HG03045 (cell line): ENCODE data around the gene NMBR.
"Not testable (repeated sequence)": the region's sequence is repeated elsewhere in the genome, so short reads cannot be mapped to it uniquely, and the experiment has no call there.

Experiments
- ATAC-seq: cut with Tn5 transposase; IDR thresholded peaks from one replicate; pipeline ENCODE4 v1.9.1; 2021; ENCODE audit warnings: mild to moderate bottlenecking, moderate library complexity; ENCODE audit not compliant: unreplicated experiment

The NMBR gene

DNA sequence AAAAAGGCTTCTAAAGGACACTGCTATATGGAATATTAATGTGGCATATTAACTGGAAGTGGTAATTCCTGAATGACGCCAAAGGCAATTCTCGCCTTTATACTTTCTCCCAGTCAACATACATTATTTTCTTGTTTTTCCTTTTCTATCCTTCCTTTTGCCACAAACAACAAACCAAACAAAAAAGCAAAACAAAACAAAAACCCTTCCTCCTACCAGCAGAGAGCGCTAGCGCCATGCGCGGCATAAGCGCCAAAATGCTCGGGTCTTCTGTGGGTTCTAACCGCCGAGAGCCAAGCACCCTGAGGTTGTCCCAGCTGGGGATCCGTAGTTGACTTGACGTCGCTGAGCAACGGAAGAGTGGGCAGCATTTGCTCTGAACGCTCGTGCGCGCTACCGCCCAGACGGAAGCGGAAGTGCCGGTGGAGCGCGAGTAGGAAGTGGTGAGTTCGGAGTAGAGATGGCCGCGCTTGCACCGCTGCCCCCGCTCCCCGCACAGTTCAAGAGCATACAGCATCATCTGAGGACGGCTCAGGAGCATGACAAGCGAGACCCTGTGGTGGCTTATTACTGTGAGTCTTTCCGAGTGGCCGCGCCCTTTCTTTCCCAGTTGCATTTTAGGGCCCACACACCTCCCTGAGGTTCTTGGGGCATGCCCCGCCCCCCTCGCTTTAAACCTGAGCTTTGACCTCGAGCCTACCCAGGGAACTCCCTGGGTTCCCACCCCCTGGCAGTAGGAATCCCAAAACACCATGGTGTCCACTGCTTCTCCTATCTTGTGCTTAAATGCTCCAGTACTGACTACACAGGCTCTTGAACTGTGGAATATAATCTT, at the start of gene NMBR, which contains the start of gene VTA1:
TSS of gene NMBR (minus strand) at position 295 of the 835 bp plus-strand sequence. CDS start 58,464 bp downstream, outside the sequence.
TSS of gene VTA1 (plus strand) at position 436 of the 835 bp plus-strand sequence. CDS start at position 461, 25 bp downstream.
- ATAC-seq: peak; percentile 99

- no peak for ATAC-seq
Measured at GRCh38 chr6:142195862-142196541, 49.1 kb upstream of the NMBR start.

DNA sequence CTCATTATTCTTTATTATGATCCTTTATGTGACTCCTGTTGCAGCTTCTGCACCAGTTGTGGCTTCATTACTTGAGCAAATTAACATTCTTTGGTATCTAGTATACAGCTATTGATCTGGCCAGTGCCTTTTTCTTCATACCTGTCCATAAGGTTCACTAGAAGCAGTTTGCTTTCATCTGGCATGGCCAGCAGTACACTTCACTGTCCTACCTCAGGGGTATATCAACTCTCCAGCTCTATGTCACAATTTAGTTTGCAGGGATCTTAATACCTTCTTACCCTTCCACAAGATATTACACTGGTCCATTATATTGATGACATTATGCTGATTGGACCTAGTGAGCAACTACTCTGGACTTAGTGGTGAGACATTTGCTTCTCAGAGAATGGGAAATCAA, 46.7 kb upstream of the NMBR start:
- no peak for ATAC-seq

DNA sequence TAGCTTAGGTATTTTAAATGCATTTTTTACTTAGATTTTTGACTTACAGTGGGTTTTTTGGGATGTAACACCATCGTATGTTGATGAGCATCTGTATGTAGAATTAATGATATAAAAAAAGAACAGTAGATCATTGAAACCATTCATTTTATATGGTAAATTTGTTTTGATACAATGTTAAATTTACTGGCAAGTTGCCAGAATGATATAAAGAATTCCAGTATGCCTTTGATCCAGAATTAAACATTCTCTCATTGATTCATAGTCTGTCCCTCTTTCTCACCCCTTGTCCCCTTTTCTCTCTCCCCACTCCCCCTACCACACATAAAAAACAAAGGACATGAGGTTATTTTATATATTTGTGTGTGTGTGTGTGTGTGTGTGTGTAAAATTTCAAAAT, 45.4 kb upstream of the NMBR start:
- ATAC-seq: no peak

DNA sequence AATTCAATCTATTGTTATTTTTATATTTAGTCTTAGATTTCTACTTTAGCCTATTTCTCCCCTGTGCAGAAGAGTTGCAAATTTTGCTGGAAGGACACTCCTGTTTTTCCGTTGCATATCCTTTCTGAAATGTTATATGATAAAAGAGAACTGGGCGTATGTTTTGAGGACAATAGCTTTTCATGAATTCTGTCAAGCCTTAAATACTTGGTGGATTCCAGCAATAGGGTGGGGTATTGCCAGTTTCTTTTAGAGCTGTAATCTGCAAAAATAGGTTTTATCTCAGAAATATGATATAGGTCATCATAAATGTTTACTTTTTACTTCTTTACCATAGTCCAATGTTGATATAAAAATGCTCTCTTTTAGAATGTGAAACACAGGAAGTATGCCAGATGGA, 42.1 kb upstream of the NMBR start:
- no peak for ATAC-seq

DNA sequence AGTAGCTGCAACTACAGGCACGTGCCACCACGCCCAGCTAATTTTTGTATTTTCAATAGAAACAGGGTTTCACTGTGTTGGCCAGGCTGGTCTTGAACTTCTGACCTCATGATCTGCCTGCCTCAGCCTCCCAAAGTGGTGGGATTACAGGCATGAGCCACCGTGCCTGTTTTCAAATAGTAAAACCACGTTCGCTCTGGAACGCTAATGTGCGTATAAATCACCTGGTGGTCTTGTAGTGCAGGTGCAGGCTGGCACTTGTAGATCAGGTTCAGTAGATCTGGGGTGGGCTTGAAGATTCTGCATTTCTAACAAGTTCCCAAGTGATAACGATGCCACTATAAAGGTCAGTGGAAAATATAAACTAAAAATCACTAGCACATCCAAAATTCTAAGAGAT, 41.4 kb upstream of the NMBR start:
- ATAC-seq: not testable (repeated sequence)

DNA sequence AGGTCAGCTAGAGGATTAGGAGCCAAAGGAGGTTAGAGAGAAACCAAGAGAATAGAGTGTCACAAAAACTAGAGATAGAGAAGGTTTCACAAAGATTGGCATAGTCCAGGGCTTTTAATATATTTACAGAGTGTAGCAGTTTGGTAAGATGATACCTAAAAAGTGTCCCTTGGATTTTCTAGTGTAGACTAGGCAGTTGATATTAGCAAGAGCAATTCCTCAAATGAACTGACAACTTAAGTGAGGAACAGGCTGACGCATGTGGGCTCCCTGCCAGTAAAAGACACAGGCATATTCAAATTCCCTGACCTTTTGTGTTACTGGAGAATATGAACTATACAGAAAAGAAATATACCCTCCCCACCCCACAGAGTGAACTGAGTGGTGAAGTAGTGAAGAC, 40.3 kb upstream of the NMBR start:
- no peak for ATAC-seq

DNA sequence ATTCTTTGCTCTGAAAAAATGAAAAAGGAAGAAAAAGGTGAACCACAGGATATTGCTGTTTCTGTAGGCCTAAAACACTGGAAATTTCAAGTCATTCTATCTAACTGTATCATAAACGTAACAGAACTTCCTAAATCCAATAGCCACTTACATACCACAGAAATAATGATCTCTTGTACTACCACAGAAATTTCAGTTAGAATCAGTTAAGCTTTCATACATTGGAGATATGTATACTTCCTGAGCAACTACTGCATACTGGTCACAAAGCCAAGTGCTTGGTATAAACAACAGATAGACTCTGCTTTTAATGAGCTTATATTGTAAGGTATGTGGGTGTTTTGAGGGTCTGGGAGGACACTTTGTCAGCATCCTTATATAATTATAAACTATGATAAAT, 38.7 kb upstream of the NMBR start:
- ATAC-seq: no peak

- no peak for ATAC-seq
Measured at GRCh38 chr6:142184307-142184706, 37.4 kb upstream of the NMBR start.

DNA sequence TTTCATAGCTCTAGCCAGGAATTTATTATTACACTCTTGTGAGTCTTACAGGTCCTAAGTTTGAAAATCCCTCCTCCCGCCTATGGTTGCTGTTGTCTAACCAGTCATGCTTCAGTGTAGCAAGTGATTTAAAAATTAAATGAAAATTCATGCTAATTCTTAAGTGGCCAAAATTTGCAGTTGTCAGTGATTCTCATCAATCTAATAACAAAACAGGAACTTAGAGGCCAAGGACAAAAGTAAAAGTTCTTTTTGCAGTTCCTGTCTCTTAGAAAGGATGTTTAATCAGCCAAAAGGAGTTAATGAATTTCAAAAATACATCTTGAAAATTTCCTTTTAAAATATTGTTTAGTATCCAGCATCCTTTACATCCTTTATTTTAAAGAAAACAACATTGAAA, 36.4 kb upstream of the NMBR start:
- ATAC-seq: no peak

GRCh38 chr6:142182004-142182403, 35.1 kb upstream of the NMBR start:
- no peak for ATAC-seq

- no peak for ATAC-seq
Measured at GRCh38 chr6:142178129-142178528, 31.2 kb upstream of the NMBR start.

DNA sequence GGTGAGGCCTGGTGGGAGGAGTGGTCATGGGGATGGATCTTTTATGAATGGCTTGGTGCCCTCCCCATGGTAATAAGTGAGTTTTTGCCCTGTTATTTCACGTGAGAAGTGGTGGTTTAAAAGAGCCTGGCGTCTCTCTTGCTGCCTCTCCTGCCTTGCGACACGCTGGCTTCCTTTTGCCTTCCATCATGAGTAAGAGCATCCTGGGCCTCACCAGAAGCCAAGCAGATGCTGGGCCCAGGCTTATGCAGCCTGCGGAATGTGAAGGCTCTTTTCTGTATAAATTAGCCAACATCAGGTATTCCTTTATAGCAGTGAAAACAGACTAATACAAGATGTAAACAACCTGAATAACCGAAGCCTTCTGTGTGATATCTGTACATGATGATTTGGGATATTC, 27.8 kb upstream of the NMBR start:
- ATAC-seq: no peak

DNA sequence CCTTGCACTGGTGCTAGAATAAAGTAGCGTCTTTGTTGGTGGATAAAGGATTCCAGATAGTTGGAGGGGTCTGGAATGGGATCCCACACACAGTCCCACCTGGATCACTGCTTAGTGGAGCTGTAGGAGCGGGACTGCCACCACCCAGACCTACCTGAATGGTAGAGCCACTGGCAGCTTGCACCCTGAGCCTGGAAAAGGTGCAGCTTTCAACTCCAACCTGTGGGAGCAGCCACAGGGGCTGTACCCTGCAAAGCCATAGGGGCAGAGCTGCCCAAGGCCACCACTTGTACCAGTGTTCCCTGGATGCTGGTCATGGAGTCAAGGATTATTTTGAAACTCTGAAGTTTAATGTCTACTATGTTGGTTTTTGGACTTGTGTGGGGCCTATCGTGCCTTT, 27.1 kb upstream of the NMBR start:
- ATAC-seq: no peak

DNA sequence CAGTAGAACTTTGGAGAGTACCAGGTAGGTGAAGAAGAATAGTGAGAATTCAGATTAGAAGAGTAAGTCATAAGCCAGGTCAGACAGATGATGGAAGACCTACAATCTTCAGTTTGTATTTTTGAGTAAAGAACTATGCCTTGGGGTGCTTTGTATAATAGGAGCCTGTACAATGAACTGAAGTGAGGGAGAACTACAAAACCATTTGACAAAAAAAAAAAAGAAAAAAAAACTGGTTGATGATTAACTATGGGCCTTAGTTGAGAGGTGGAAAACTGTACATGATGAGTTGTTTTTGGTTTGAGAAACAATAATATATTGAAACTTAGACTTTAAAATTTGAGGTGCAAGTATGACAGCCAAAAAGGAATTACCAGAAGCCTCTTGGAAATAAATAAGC, 25.8 kb upstream of the NMBR start:
- no peak for ATAC-seq

- ATAC-seq: no peak
Measured at GRCh38 chr6:142171351-142171750, 24.4 kb upstream of the NMBR start.

DNA sequence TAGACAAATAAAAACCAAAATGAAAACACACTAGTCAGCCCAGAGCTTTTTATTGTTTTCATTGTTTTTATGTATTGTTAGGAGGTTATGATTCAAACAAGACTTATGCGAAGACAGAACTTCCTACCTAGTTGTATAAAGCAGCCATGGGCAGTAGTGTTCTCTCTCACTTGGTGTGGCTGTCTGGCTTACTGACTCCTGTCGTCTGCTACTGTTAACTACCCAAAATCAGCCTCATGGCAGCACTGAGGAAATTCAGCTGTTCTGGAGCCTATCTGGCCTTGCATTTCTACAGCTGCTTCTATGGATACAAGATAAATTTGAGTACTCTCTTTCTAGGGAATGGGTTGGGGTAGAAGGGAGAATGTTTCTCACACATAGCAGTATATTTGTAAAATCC, 20.6 kb upstream of the NMBR start:
- ATAC-seq: no peak

GRCh38 chr6:142167071-142167470, 20.1 kb upstream of the NMBR start:
- no peak for ATAC-seq

DNA sequence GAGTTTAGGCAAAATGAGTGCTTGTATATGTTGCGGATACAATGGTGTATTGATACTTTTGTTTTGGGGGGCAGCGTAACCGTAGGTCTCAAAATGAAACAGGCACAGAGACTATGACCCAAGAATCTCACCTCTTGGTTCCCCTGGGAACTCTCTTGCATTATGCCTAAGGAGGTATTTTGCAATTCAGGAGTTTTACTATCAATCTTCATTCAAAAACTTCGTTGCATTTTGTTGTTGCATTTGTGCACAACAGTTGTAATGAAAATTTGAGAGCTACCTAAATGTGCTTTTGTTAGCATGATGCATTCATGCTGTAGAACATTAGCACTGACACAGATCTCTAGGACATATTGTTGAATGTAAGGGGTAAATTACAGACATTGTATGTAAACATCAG, 18.3 kb upstream of the NMBR start:
- ATAC-seq: no peak

- ATAC-seq: no peak
Measured at GRCh38 chr6:142162780-142163179, 15.9 kb upstream of the NMBR start.

- not testable (repeated sequence) for ATAC-seq
Measured at GRCh38 chr6:142156758-142157068, 9.8 kb upstream of the NMBR start.
